AG09319 (cell line): ENCODE measurements around the gene SGMS2.

Experiments used
- DNase-seq: peaks from one replicate; pipeline ENCODE4 v3.0.0-alpha.2; 2010; ENCODE audit warnings: low read depth; ENCODE audit errors: extremely low read depth
- TF ChIP-seq, protein P1 (sequence below): IDR thresholded peaks from 2 replicates; pipeline ENCODE4 v1.5.1; 2011; ENCODE audit warnings: low read depth, mild to moderate bottlenecking, inconsistent platforms, low read length, moderate library complexity

SGMS2 gene

DNA sequence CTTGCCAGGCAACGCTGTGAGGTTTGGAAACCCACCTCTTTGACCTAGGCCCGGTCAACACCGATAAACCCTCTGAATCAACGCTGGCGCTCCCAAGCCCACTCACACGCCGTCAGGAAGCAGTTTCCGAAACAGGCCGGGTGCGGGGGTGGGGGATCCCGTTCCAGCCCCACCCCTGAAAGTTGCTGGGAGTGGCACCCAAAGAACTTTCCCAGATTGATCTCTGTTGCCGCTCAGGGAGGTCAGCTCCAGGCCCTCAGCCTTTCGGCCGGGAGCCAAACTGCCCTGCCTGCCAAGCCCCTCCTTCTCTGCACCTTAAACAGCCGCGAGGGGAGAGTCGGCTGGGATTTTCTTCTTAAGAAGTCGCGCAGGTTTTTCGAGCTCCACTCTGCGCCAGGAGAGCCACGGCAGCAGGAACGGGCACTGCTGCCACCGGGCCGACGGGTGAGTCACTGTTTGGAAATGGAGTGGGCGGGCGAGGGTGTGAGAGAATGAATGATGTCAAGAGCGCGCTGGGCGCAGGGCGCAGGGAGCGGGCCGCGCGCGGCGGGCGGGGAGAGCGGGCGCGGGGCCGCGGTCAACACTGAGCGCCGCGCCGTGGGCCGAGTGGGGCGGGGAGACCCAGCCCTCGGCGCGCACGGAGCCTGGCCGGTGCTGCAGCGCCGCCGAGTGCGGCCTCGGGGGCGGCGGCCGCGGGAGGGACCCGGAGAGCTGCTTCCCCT, at the start of gene SGMS2:
Gene SGMS2, plus strand, starts transcription at position 583 of the 722 bp plus-strand sequence. CDS start 70,622 bp downstream, outside the sequence.
- TF ChIP-seq, protein P1, sequence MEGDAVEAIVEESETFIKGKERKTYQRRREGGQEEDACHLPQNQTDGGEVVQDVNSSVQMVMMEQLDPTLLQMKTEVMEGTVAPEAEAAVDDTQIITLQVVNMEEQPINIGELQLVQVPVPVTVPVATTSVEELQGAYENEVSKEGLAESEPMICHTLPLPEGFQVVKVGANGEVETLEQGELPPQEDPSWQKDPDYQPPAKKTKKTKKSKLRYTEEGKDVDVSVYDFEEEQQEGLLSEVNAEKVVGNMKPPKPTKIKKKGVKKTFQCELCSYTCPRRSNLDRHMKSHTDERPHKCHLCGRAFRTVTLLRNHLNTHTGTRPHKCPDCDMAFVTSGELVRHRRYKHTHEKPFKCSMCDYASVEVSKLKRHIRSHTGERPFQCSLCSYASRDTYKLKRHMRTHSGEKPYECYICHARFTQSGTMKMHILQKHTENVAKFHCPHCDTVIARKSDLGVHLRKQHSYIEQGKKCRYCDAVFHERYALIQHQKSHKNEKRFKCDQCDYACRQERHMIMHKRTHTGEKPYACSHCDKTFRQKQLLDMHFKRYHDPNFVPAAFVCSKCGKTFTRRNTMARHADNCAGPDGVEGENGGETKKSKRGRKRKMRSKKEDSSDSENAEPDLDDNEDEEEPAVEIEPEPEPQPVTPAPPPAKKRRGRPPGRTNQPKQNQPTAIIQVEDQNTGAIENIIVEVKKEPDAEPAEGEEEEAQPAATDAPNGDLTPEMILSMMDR, result no peak
- peak; percentile 72 for DNase-seq

DNA sequence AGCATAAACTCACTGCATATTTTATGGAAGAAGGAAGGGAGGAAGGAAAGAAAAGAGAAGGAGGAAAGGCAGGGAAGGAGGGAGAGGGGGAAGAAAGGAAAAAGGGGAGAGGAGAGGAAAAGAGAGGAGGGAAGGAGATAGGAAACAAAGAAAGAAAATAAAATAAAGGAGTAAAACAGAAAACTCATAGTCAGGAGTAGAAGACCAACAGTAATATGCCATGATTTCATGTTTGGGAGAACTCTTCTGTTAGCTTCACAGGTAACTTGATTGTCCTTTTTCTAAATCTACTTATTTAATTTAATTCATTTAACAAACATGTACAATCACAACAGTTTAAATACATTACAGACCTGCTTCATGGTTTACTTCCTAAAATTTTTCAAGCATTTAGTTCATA, 46.8 kb upstream of the SGMS2 start:
- DNase-seq, result no peak
- TF ChIP-seq, protein P1, result no peak

DNA sequence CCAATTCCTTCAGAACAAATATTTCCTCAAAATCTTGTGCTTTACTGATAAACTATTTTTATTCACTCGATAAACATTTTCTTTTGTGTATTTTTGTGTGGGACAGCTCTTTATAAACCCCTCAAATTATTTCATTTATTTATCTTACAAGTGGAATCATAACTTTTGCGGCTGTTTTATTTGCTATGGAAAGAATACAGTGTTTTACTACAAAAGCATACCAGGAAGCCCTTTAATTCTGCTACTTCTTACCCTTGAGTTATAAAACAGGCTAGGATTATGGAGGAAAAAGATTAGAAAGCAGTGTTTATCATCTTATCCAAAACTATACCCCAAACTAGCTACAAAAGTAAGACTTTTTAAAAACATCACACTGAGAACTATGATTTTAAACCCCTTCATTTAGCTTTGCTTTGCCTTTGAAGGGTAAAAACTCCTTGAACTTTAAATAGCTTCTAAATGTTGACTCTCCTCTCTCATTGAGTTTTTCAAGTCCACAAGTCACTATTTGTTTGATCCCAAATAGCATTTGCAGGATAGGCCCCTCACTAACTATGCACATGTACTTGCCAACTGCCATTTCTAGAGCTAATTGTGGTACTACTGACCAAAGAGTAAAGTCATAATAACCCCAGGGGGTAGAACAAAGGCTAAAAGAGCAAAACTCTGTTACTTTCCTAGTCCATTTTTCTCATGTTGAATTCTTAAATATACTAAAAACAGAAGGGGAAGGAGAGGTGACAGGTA, 45.8 kb upstream of the SGMS2 start:
- TF ChIP-seq, protein P1, result no peak
- no peak for DNase-seq

DNA sequence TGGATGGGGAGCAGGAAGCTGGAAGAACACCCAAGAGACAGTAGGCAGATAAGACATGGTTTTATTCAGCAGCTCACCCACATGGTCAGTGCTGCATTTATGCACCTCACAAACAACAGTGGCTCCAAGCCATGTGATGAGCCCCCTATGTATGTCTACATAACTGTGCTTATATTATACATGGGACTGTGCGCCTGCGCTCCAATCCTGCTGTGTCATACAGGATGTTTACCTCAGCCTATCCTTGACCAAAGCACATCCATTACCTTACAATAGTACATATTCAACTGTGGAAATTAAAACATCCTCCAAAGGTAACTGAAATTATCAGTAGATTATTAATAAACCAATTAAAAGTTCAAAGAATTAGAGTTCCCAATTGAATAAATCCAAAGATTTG, 44.1 kb upstream of the SGMS2 start:
- DNase-seq, result no peak
- TF ChIP-seq, protein P1, result no peak

DNA sequence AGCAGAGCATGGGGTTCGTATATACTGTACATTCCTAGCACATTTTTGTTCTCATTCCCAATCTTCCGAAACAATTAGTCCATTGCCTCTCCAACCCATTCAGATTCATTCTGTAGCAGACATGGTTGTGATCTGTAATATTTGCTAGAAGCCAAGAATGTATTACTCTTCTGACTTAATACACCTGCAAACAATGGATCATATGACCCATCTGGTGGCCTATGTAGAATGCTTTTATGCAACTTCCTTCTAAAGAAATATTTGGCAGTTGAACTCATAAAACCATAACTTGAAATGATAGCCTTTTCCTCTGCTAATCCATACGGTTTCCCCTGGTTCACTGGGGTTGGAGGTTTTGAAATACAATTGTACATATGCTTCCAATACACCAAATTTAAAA, 32.8 kb upstream of the SGMS2 start:
- DNase-seq, result no peak
- TF ChIP-seq, protein P1, result no peak

DNA sequence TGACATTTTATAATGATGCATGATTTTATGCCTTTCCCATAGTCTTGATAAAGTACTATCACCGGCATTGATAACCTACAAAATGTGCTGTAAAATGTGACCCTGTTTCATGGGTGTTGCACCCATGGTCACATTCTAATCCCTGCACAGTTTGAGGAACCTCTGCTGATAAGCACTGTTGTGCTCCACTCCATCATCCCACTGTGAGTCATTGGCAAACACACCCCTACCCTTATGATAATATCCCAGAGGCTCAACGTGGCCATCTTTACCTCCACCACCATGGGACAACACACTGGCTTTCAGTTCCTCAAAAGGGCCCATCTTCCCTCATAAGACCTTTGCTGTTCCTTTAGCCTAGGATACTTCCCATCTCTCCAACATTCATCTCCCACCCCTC, 32.0 kb upstream of the SGMS2 start:
- TF ChIP-seq, protein P1, result no peak
- no peak for DNase-seq

DNA sequence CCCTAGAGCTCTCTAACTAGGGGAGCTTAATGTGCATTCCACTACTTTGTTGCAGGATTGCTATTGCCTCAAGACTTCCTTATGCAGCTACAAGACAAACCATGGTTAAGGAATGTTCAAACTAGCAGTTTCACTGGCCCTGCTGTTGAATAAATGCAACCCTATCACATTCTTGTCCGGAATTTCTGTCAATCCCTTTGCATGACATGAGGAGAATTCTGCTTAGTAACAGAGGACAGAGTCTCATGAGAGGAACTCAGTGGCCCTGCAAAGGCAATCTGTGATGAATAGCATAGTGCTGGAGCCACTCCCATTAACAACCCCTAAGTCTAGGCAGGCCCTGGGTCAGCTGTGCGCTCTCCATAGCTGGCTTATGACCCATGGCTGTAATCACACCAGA, 30.7 kb upstream of the SGMS2 start:
- no peak for DNase-seq
- TF ChIP-seq, protein P1, result no peak
